Measurements from ENCODE around the gene SLC15A1.

SLC15A1 gene, protein sequence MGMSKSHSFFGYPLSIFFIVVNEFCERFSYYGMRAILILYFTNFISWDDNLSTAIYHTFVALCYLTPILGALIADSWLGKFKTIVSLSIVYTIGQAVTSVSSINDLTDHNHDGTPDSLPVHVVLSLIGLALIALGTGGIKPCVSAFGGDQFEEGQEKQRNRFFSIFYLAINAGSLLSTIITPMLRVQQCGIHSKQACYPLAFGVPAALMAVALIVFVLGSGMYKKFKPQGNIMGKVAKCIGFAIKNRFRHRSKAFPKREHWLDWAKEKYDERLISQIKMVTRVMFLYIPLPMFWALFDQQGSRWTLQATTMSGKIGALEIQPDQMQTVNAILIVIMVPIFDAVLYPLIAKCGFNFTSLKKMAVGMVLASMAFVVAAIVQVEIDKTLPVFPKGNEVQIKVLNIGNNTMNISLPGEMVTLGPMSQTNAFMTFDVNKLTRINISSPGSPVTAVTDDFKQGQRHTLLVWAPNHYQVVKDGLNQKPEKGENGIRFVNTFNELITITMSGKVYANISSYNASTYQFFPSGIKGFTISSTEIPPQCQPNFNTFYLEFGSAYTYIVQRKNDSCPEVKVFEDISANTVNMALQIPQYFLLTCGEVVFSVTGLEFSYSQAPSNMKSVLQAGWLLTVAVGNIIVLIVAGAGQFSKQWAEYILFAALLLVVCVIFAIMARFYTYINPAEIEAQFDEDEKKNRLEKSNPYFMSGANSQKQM

GRCh38 chr13:98752467-98753290 lies at the start of gene SLC15A1:
SLC15A1 (minus strand) TSS chr13:98752672; CDS start chr13:98752598, 74 bp downstream.
- DNase-seq, result no peak

DNA sequence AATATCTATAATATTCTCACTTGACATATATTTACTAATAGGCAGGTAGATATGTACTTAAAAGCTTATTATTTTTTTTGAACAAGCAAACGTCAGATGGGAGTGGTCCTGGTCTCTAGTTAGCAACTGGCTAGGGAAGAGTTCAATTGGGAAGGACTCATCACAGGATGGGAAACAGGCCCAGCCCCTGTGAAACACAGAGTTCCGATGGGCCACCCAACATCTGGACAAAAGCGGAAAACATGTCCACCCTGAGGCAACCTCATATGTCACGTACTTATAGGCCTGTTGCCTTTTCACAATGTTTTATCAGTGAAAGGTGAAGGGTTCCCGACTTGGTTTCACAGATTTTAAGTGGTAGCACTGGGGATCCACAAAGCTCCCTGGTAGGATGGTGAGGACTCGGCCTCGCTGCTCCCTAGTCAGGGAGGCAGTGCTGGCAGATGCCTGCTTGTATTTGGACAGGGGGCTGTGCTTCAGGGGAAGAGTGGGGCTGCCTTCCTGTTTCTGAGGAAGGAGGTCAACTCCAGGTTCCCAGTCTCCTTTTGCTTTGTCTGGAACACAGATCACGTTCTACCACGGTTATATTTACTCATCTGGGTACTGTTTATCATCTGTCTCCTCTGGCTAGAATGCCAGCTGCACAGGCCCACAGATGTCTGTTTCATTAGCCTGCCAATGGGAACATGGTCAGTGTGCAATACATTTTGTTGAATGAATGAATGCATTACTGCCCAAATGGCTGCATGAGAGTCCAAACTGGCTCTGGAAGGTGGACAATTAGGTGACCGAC lies 49.4 kb upstream of the SLC15A1 start:
- DNase-seq, result no peak

GRCh38 chr13:98800078-98800477 lies 47.6 kb upstream of the SLC15A1 start:
- no peak for DNase-seq

- DNase-seq, result no peak
Measured at GRCh38 chr13:98798849-98799645, 46.6 kb upstream of the SLC15A1 start.

DNA sequence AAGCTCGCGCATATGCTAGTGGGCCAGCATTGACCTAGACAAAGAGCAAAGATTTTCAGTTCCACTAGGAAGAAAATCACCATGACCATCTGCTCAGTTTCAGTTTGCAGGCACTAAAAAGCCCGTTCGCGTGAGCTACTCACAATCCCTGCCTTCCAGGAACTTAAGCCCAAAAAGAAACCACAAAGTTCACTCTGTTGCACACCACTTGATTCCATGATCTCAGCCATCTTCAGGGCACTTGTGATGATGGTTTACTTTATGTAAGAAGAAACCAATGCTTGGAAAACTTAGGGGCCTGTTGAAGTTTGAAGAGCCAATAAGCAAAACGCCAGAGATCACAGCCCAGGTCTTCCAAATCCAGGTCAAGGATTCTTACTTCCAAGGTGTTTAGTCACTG lies 45.0 kb upstream of the SLC15A1 start:
- no peak for DNase-seq

GRCh38 chr13:98796798-98797197 lies 44.3 kb upstream of the SLC15A1 start:
- DNase-seq, result no peak

DNA sequence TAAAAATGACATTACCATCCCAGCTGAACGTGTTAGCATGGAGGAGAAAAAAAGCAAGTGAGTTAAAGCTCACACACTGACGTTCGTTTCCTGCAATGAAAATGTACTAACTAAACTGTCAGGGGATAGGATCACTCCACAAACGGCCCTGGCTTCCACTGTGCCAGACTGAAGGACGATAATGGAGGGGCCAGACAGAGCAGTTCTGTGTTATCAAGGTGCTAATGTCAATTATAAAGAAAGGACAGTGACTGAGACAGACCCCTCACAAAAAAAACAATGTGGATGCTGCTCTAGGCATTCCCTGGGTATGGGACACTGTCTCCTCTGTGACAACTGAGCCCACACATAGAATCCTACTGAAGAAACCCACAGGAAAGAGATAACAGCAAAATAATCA lies 43.7 kb upstream of the SLC15A1 start:
- no peak for DNase-seq

DNA sequence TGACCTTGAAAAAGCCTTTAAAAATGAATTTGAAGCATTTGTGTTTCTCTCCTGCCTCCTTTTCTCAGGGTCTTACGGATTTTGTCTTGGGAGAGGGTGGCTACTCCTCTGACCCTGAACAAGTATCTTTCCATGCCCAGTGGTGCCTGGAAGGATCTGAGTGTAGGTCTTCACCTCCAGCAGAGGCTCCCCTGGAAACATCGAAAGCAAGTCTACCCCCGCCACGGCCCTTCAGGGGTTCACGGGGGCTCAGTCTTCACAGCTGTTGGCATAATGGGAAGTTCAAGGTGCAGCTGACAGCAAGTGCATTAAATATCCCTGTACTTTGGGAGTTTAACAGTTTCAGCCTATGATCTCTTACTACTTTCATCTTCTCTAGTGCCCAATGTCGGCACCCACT lies 42.7 kb upstream of the SLC15A1 start:
- DNase-seq, result no peak

DNA sequence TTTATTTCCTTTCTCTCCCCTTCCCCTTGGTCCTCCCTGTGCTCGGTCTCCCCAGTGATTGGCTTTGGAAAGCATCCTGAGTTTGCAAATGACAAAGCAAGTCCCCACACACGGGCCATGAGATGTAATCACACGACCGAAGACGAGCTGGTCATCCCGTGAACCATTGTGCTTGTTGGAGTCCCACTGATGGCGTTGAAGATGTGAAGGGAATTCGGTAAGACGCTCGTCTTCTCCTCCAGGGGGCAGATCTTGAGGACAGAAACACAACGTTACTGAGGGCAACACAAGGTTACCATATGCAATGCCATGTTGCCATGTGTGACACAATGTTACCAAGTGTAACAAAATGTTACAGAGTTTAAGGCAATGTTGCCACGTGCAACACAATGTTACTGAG lies 42.0 kb upstream of the SLC15A1 start:
- DNase-seq, result no peak

DNA sequence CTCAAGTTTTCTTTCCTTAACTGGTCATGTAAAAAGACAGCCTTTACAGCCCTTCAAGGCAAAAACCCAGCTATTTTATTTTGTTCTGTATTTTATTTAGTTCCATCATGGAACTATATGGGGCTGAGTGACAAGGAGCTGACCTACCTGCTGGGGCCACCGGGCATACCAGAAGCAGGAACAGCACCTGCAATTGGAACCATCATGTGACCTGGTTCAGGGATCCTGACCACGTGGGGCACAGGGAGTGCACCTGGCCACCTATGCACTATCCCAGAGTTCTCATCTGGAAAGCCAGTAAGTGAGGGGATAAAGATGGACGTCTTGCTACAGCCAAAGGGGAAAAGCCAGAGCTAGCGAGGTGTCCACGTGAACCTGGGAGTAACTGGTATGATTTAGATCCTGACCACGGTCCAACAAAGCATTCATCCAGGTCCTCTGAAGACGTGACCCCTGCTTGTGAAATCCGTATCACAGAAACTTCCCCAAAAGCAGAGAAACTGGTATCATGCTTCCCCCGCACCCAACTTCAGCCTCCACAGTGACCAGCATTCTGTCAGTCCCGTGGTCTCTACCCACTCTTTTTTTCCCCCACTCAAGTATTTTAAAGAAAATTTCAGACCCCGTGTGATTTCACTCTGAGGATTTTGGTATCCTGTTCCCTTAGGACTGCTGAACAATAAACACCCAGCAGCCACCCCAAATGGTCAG lies 40.5 kb upstream of the SLC15A1 start:
- DNase-seq, result no peak

DNA sequence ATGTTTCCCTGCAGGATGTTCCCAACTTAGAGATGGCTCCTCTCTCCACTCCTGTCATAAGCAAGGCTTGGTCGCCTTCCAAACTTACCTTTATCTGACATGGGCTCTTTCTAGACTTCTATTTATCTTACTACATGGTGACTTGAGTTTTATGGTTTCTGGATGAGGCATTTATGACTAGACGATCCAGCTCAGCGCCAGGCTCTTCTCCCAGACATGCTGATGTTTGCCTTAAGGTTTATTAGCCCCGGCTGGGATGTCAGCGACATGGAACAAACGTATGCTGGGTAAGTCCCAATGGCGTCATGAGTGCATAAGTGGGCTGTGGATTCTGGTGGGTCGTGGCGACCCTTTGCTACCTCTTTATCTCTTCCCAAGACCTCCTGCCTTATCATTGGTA lies 39.8 kb upstream of the SLC15A1 start:
- DNase-seq, result no peak

- DNase-seq, result no peak
Measured at GRCh38 chr13:98791611-98792010, 39.1 kb upstream of the SLC15A1 start.

DNA sequence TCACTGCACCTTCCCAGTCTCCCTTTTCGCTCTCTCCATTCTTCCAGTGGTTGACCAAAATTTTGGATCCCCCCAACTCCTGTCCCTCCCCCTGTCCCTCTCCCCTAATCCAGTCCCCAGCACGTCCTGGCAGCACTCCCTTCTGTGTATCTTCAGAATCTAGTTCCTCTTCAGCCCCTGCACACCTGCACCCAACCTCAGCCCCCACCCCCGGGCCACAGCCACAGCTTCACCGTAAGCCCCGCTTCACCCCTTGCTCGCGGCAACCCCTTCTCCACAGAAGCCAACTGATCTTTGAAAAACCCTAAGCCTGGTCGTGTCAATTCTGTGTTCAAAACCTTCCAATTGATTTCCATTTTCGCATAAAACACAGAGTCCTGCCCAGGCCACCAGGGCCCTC lies 35.5 kb upstream of the SLC15A1 start:
- DNase-seq, result no peak

- no peak for DNase-seq
Measured at GRCh38 chr13:98787173-98787572, 34.7 kb upstream of the SLC15A1 start.

GRCh38 chr13:98786023-98786422 lies 33.6 kb upstream of the SLC15A1 start:
- DNase-seq, result no peak

- no peak for DNase-seq
Measured at GRCh38 chr13:98785405-98785804, 32.9 kb upstream of the SLC15A1 start.

DNA sequence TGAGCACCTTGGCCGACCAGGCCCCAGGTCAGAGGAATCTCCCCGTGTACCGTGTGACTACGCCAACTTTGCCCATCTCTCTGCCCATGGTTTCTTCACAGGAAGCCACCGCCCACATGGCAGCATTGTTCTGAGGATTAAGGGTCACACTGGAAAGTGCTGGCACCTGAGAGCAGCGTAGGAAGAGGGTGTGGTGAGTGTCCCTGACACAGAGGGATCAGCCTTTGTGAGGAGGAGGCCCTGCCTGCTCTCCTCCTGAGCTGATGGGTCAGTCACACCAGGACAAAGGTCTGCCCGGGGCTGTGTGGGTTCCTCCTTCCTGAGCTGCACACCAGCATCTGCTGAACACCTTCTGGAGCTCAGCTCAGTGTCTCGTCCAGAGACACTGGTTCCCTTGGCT lies 32.2 kb upstream of the SLC15A1 start:
- no peak for DNase-seq

DNA sequence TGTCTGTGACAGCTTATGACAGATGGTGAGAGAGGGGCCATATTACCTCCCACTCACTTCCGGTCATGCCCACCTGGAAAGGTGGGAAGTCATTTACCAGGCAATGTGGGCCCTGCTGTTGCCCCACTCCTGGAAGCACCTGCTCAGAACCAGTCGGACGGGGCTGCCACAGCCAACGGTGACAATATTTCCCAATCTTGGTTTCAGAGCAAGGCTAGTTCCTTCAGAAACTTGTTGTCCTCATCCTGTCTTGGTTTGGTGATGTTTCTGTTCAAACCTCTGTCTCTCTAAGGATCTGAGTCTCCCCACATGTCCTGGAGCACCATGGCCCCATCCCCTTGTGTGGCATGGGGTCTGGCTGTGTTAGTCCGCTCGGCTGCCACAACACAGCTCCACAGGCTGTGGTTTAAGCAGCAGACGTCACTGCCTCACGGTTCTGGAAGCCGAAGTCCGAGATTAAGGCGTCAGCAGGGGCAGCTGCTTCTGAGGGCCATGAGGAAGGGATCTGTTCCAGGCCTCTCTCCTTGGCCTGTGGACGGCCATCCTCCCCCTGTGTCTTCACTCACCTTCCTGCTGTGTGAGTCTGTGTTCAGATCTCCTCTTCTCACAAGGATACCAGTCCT lies 31.5 kb upstream of the SLC15A1 start:
- DNase-seq, result no peak

DNA sequence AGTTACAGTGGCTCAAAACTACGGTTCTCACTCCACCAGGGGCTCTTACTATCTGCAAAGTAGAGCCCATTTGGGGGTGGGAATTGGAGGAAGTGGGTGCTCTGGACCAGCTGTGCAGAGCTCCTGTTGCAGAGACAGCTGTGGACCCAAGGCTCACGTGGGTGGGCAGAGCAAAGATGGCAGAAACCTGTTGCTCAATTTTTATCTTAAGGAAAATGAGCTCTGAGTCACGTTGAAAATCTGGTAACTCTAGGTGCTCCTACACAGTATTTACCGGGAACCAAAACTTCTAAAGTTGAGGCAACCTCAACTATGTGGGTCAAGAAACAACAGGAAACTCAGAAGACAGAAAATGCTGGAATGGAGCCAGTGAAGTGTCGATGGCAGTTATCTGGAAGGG lies 30.2 kb upstream of the SLC15A1 start:
- DNase-seq, result no peak

DNA sequence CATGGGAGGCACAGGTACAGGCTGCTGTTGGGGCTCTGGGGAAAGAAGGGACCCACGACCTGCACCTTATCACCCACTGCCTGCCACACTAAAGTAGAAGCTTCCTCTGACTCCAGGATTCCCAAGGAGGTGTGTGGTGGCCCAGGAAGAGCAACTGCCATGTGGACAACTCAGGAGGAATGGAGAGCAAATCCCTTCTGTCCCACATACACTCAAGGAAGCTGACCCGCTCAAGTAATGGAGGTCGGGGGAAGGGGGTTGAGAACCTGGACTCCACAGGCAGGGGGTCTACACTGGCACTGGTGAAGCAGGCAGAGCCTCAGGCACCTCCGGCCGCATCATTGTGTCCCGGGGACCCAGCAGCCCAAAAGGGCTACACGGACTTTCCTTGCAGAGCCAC lies 29.4 kb upstream of the SLC15A1 start:
- no peak for DNase-seq

DNA sequence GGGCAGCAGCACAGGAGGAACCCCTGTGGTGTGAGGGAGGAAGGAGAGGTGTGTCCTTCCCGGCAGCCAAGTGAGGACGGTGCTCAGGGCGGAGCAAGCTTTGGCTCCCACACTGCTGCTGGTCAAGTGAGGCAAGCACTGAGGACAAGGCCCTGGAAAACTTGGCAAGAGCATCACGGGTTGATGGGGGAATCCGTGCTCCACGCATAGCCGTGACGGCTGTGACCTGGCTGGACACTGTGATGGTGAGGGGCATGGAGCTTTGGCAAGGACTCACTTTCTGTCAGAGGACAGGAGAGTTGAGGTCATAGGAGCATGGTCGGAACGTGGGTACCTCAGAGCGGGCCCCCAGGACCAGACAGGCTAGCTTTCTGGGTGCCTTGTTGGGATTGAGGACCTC lies 29.0 kb upstream of the SLC15A1 start:
- DNase-seq, result no peak

Measured in GF-D8 (cell line).